HEK293 (cell line): Measurements from ENCODE around the gene PTGIR.

Source experiments
- CTCF ChIA-PET: fragments of 350-600 bp; formaldehyde crosslinking; extraction: SDS; loops from one replicate; lab custom pipeline; 2021; ENCODE audit warnings: antibody characterized with exemption; lab: Yijun Ruan, JAX
- POLR2A ChIA-PET: fragments of 300-600 bp; formaldehyde crosslinking; extraction: SDS; loops from one replicate; lab custom pipeline; 2020; ENCODE audit warnings: antibody characterized with exemption, inconsistent platforms; lab: Yijun Ruan, JAX
- H3K27ac ChIP-seq: fragments of 200-500 bp; sonication (Bioruptor generic); 2 replicates; pipeline ENCODE4 v1.5.1; 2014; ENCODE audit warnings: low read depth, low read length, control low read depth, inconsistent platforms; ENCODE audit errors: extremely low read depth
- H3K36me3 ChIP-seq, 2 experiments: fragments of 200-500 bp in 1 of 2; sonication (Bioruptor generic) in 1 of 2; 1 replicate in 1 of 2; 2 replicates in 1 of 2; pipeline ENCODE4 v1.5.1; 2014 to 2017; ENCODE audit warnings: inconsistent platforms in 2 of 2, low read length in 2 of 2; ENCODE audit not compliant: control insufficient read depth in 2 of 2, insufficient read depth in 1 of 2
- H3K4me1 ChIP-seq: fragments of 200-500 bp; sonication (Bioruptor generic); 2 replicates; pipeline ENCODE4 v1.5.1; 2014; ENCODE audit warnings: mild to moderate bottlenecking, low read length, inconsistent platforms; ENCODE audit not compliant: control insufficient read depth, insufficient read depth
- H3K4me3 ChIP-seq: 2 replicates; pipeline ENCODE4 v1.5.1; 2011; ENCODE audit warnings: low read depth, mild to moderate bottlenecking, control low read depth, low read length, moderate library complexity
- H3K9me3 ChIP-seq: fragments of 200-500 bp; sonication (Bioruptor generic); 2 replicates; pipeline ENCODE4 v1.5.1; 2014; ENCODE audit warnings: low read depth, low read length, inconsistent platforms; ENCODE audit not compliant: control insufficient read depth, insufficient read depth
- PRDM10 ChIP-seq: fragments of 450-650 bp; formaldehyde crosslinking; IDR thresholded peaks from 2 replicates; pipeline ENCODE4 v1.5.1; 2016; ENCODE audit warnings: missing biosample characterization, missing genetic modification characterization
- TCF7L2 ChIP-seq: IDR thresholded peaks from 2 replicates; pipeline ENCODE4 v1.6.1; 2011; ENCODE audit warnings: low read depth, mild to moderate bottlenecking, inconsistent platforms, low read length, moderate library complexity, borderline replicate concordance
- ZBTB20 ChIP-seq: fragments of 450-650 bp; formaldehyde crosslinking; IDR thresholded peaks from 2 replicates; pipeline ENCODE4 v1.5.1; 2016; ENCODE audit warnings: missing biosample characterization, missing genetic modification characterization
- ZBTB26 ChIP-seq: fragments of 450-650 bp; formaldehyde crosslinking; optimal IDR thresholded peaks from 2 replicates; pipeline ENCODE3; 2016; ENCODE audit warnings: missing biosample characterization, mild to moderate bottlenecking, missing genetic modification characterization
- ZNF114 ChIP-seq: fragments of 450-650 bp; formaldehyde crosslinking; IDR thresholded peaks from 2 replicates; pipeline ENCODE4 v1.5.0; 2017; ENCODE audit warnings: missing biosample characterization, missing genetic modification characterization
- ZNF121 ChIP-seq: fragments of 450-650 bp; formaldehyde crosslinking; IDR thresholded peaks from 2 replicates; pipeline ENCODE4 v1.5.1; 2016; ENCODE audit warnings: missing biosample characterization, missing genetic modification characterization
- ZNF223 ChIP-seq: fragments of 450-650 bp; formaldehyde crosslinking; IDR thresholded peaks from 2 replicates; pipeline ENCODE4 v1.5.1; 2016; ENCODE audit warnings: missing biosample characterization, missing genetic modification characterization
- ZNF280D ChIP-seq: fragments of 450-650 bp; formaldehyde crosslinking; IDR thresholded peaks from 2 replicates; pipeline ENCODE4 v1.5.1; 2016; ENCODE audit warnings: missing biosample characterization, missing genetic modification characterization
- ZNF398 ChIP-seq: fragments of 450-650 bp; formaldehyde crosslinking; IDR thresholded peaks from 2 replicates; pipeline ENCODE4 v1.5.1; 2017; ENCODE audit warnings: missing biosample characterization, missing genetic modification characterization
- ZNF48 ChIP-seq: fragments of 450-650 bp; formaldehyde crosslinking; IDR thresholded peaks from 2 replicates; pipeline ENCODE4 v1.5.1; 2016; ENCODE audit warnings: missing biosample characterization, missing genetic modification characterization
- ZNF501 ChIP-seq: fragments of 450-650 bp; formaldehyde crosslinking; IDR thresholded peaks from 2 replicates; pipeline ENCODE4 v1.5.1; 2016; ENCODE audit warnings: missing biosample characterization, missing genetic modification characterization
- ZNF513 ChIP-seq: fragments of 450-650 bp; IDR thresholded peaks from 2 replicates; pipeline ENCODE4 v1.5.1; 2018; ENCODE audit warnings: missing biosample characterization, missing genetic modification characterization
- ZNF544 ChIP-seq: fragments of 450-650 bp; formaldehyde crosslinking; IDR thresholded peaks from 2 replicates; pipeline ENCODE4 v1.5.0; 2017; ENCODE audit warnings: missing biosample characterization, missing genetic modification characterization
- ZNF621 ChIP-seq: fragments of 450-650 bp; formaldehyde crosslinking; IDR thresholded peaks from 2 replicates; pipeline ENCODE4 v1.5.1; 2017; ENCODE audit warnings: missing biosample characterization, missing genetic modification characterization
- ZNF664 ChIP-seq: fragments of 450-650 bp; formaldehyde crosslinking; IDR thresholded peaks from 2 replicates; pipeline ENCODE4 v1.5.1; 2016; ENCODE audit warnings: missing biosample characterization, missing genetic modification characterization
- ZNF830 ChIP-seq: fragments of 450-650 bp; IDR thresholded peaks from 2 replicates; pipeline ENCODE4 v1.5.0; 2018; ENCODE audit warnings: missing biosample characterization, missing genetic modification characterization, low read depth, mild to moderate bottlenecking, moderate library complexity
- ZSCAN18 ChIP-seq: fragments of 450-650 bp; formaldehyde crosslinking; IDR thresholded peaks from 2 replicates; pipeline ENCODE4 v1.5.1; 2016; ENCODE audit warnings: missing biosample characterization, missing genetic modification characterization

PTGIR gene

GRCh38 chr19:46654621-46655152 lies 29.8 kb upstream of the PTGIR start (continued):
- TF ChIP-seq ZBTB26 (tag by site-specific recombination) (no peak), ZNF544 (tag by site-specific recombination) (no peak), ZBTB20 (tag by site-specific recombination) (no peak), ZNF48 (no peak)

- Histone ChIP-seq H3K27ac (no peak overlapping the region), H3K4me3 (no peak overlapping the region), H3K9me3 (no peaks in the 10 kb centered on the region), H3K4me1 (no peaks in the 10 kb centered on the region), H3K36me3 (no peaks in the 10 kb centered on the region; a peak in 1 of 3 replicates)
- POLR2A ChIA-PET, result no interaction called here
- TF ChIP-seq ZNF398 (no peak), ZNF280D (tag by site-specific recombination) (no peak), ZNF501 (tag by site-specific recombination) (no peak), ZNF121 (tag by site-specific recombination) (peak; percentile 94)
- CTCF ChIA-PET, result interaction anchor here (0.7 kb wide), 3 partner anchors 151 to 190 kb away, joined by 3 to 6 read pairs (median 3); no protein-coding TSS in a partner anchor
Measured at GRCh38 chr19:46650445-46650844, 25.6 kb upstream of the PTGIR start.

- Histone ChIP-seq H3K4me1 (no peaks in the 10 kb centered on the region), H3K4me3 (no peak overlapping the region), H3K36me3 (no peaks in the 10 kb centered on the region), H3K27ac (no peak overlapping the region), H3K9me3 (no peaks in the 10 kb centered on the region)
- POLR2A ChIA-PET, result no interaction called here
- CTCF ChIA-PET, result interaction anchor here (0.7 to 1.2 kb wide), 2 partner anchors 13 to 192 kb away, joined by 5 to 6 read pairs; no protein-coding TSS in a partner anchor
- TF ChIP-seq ZNF830 (tag by site-specific recombination) (no peak), ZSCAN18 (tag by site-specific recombination) (no peak), ZNF621 (no peak), ZNF513 (tag by site-specific recombination) (no peak), PRDM10 (tag by site-specific recombination) (no peak), ZNF223 (tag by site-specific recombination) (no peak), ZNF114 (tag by site-specific recombination) (no peak), ZNF664 (tag by site-specific recombination) (no peak), TCF7L2 (no peak), ZNF501 (tag by site-specific recombination) (no peak)
Measured at GRCh38 chr19:46648961-46649960, 24.4 kb upstream of the PTGIR start.
